Vagina (tissue), 2 donors: ENCODE data around the gene SLC44A3.

Source experiments
- POLR2A ChIP-seq, 2 donors: fragments of 450-650 bp; IDR thresholded peaks; one replicate each; pipeline ENCODE4 v1.6.1; 2017; ENCODE audit warnings: antibody characterized with exemption in 2 of 2, mild to moderate bottlenecking in 2 of 2, moderate library complexity in 2 of 2
- POLR2AphosphoS5 ChIP-seq, 2 donors: sonication (generic); formaldehyde crosslinking; IDR thresholded peaks; one replicate each; pipeline ENCODE4 v1.9.0; 2017; ENCODE audit warnings: antibody characterized with exemption in 2 of 2, mild to moderate bottlenecking in 2 of 2, low read depth in 1 of 2; ENCODE audit not compliant: insufficient read depth in 1 of 2
- TF ChIP-seq, protein P1 (sequence below), 3 experiments: fragments of 450-650 bp in 2 of 3; fragments of 200-600 bp in 1 of 3; sonication (generic) in 1 of 3; IDR thresholded peaks; one replicate each; pipeline ENCODE4 v1.5.1; 2017 to 2019; ENCODE audit warnings: antibody characterized with exemption in 3 of 3, mild to moderate bottlenecking in 2 of 3, moderate library complexity in 2 of 3

DNA sequence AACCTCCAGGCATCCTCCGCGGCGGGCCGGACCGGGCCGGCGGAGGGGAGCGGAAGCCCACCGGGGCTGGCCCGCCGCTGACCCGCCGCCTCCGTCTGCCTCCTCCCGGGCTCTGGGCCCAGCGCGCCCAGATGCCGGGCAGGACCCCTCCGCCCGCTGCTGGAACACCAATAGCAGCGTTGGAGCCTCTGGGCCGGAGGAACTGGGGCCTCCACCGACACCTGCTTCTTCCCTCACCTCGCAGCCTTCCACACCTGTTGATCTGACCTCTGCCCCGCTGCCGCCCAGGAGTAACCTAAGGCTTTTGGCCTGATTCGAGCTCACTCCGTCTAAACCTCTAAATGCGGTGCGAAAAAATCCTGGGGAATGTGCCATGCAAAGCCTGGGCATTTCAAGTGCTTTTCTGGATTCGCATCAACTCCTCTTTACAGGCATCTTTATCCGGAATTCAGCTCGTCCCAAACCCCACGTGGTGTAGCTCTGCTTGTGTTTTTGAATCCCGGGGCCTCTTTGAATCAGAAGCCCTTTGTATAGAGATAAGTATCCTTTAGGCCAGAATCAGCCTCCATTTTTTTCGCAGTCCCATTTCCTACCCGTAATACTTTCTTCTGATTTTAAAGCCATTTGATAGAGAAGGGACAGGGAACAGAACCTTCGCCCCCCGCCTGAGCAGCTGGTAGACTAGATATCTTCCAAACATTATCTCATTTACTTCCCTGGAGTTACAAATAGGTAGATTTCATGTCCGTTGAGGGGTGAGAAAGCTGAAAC lies 107.4 kb downstream of the SLC44A3 start:
- TF ChIP-seq POLR2A (IDR thresholded peaks at IDR 0.05) (peak in 1 of 2 donors; percentile 22), POLR2AphosphoS5 (IDR thresholded peaks at IDR 0.05; ENCODE audit: insufficient read depth in 1 of 2, low read depth in 1 of 2) (no peak)
- TF ChIP-seq, protein P1, sequence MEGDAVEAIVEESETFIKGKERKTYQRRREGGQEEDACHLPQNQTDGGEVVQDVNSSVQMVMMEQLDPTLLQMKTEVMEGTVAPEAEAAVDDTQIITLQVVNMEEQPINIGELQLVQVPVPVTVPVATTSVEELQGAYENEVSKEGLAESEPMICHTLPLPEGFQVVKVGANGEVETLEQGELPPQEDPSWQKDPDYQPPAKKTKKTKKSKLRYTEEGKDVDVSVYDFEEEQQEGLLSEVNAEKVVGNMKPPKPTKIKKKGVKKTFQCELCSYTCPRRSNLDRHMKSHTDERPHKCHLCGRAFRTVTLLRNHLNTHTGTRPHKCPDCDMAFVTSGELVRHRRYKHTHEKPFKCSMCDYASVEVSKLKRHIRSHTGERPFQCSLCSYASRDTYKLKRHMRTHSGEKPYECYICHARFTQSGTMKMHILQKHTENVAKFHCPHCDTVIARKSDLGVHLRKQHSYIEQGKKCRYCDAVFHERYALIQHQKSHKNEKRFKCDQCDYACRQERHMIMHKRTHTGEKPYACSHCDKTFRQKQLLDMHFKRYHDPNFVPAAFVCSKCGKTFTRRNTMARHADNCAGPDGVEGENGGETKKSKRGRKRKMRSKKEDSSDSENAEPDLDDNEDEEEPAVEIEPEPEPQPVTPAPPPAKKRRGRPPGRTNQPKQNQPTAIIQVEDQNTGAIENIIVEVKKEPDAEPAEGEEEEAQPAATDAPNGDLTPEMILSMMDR (IDR thresholded peaks at IDR 0.05), result no peak
